Measurements from ENCODE around the gene HTT-AS.

The HTT-AS gene

DNA sequence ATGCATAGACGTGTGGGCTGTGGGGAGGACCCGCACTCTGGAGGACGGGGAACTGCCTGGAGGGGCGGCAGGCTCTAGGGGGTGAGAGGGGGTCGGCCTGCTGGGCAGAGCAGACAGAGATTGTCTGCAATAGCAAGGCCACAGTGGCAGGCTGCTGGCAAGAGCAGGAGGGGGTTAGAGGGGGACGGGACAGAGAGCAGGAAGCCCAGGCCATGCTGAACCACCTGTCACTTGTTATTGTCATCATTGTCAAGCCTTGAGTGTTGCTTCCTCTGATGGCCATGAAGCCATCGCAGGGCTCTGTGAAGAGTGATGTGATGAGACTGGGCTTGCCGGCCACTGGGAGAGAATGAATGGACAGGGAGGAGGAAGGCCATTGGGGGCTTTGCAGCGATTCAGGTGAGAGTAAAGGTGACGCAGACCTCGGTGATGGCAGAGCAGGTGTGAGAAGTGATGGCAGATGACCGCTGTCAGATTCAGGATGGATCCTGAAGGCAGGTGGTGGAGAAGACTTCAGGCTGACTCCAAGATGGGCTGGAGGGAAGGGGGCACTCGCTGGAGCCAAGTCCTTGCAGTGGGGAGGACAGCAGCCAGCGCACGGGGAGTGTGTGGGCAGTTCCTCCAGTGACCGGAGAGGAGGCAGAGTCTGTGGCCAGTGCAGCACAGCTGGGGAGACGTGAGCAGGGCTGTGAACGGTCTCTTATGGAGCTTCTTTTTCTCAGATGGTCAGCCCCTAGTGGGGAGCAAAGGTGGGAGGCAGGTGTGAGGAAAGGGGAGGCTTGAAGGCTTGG lies 43.6 kb downstream of the HTT-AS start:
- no peak for DNase-seq (ENCODE audit: low read depth in 2 of 2)

DNA sequence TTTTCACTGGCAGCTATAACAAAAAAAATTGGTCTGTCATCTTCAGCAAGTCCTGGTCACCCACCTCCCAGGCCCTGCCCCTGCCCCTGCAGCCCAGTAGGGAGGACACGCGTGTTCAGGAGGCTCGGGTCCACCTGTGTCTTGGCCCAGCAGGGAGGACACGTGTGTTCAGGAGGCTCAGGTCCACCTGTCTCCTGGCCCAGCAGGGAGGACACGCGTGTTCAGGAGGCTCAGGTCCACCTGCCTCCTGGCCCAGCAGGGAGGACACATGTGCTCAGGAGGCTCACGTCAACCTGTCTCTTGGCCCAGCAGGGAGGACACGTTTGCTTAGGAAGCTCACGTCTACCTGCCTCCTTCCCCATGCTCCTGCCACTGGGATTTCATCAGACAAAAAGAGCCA lies 44.9 kb downstream of the HTT-AS start:
- no peak for DNase-seq (ENCODE audit: low read depth in 2 of 2)

DNA sequence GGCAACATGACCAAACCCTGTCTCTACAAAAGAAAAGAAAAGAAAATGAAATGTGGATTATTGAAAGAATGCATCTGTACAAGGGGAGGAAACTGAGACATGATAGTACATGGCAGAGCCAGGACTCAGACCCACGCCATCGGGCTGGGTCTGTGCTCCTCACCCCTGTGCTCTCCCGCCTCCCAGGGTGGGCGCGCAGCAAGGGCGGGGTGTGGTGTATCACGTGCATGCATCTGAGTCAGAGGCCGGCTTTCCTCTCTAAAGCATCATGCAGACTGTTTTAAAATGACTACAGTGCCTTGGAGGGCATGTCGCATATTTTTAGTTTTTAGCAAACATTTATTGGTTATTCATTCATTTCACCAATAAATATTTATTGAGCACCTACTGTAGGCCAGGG lies 47.8 kb downstream of the HTT-AS start:
- no peak for DNase-seq (ENCODE audit: low read depth in 2 of 2)

DNA sequence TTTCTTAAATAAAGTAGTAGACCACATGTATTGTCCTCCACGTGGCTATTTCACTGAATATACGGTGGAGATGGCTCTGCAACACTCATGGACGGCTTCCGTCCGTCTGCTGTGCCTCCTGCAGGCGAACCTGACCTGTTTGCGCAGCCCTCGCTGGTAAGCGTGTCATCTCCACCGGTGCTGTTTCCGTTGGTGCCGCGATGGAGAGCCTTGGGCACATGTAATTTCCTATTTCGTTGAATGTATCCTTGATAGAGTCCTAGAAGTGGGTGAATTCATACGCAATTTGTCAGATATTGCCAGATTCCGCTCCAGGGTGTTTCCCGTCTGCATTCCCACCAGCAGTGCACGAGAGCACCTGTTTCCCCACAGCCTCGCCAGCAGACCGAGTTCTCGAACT lies 48.5 kb downstream of the HTT-AS start:
- no peak for DNase-seq (ENCODE audit: low read depth in 2 of 2)

DNA sequence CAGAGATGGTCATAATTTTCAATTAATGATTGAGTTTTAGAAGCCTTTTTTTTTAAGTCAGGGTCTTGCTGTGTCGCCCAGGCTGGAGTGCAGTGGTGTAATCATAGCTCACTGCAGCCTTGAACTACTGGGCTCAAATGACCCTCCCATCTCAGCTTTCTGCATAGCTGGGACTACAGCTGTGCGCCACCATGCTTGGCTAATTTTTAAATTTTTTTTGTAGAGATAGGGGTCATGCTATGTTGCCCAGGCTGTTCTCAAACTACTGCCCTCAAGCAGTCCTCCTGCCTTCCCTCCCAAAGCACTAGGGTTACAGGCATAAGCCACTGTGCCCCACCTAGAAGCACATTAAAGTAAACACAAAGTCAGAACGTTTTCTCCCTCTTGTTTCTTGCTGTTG lies 51.7 kb downstream of the HTT-AS start:
- DNase-seq (ENCODE audit: low read depth in 2 of 2) = no peak

DNA sequence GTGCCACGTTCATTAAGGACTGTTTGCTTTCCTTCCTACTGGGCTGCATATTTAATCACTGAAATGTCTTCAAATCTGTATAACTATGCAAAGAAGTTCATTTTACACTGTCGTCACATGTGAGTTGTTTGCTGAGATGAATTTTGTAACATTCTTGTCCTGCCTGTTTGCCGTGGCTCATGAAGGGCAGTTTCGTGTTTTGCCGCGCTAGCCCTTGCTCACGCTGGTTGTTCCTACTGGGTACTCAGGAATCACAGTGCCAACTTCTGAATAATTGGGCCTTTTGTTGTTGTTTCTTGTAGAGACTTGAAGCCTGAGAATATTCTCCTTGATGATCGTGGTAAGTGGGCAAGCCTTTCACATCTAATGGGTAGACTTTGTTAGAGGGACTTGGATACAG lies 52.2 kb downstream of the HTT-AS start:
- no peak for DNase-seq (ENCODE audit: low read depth in 2 of 2)

DNA sequence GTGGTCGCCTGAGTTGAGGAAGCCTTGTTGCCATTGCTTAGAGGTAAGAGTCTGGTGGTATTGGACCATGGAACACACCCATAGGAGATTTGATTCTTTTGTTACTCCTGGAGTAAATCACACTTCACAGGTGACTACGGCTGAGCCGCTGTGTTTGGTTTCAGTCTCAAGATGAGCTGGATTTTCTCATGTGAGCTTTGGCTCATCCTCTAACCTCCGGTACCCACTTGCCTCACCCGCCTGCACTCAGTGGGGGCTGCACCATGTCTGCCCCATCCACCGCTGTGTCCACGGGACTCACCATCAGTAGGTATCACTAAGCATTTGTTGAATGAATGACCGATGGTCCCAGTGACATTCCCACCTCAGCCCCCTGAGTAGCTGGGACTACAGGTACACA lies 52.7 kb downstream of the HTT-AS start:
- no peak for DNase-seq (ENCODE audit: low read depth in 2 of 2)

DNA sequence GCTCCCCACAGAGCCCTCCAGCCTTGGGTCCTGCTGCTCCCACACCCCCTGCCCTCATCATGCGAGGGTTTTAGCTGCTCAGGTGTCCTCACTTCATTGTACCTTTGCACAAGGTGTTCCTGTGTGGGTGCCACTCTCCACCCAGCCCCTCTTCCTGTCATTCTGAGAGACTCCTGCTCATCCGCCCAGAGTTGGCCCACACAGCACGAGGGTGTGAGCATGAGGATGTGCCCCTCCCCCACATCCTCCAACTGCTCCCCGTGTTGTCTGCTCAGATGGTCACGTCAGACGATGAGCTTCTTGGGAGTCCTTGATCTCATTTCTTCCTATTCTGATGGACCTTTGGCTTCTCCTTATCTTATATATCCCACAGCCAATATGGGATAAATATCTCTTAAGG lies 53.2 kb downstream of the HTT-AS start:
- DNase-seq (ENCODE audit: low read depth in 2 of 2) = no peak

DNA sequence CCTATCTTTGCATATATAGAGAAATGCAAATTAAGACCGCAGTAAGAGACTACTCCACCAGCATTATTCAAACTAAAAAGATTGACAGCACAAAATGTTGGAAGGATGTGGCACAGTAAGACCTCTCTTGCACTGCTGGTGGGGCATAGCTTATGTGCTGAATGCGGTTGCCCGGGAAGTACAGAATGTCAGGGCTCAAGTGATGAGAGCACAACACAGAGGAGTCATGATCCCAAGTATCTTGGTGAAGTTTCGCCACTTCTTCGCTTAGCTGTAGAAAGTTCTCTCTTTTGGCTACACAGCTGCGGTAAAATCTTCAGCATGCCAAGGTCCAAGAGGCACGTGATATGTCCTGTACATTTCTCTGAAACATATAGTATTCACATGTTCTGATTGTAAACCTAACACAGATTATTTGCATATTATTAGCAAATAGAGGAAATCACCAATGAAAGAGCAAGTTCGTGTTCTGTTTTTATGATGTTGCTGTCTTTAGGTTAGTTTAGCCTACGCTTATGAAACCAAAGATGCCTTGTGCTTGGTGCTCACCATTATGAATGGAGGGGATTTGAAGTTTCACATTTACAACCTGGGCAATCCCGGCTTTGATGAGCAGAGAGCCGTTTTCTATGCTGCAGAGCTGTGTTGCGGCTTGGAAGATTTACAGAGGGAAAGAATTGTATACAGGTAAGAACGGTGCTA lies 55.0 kb downstream of the HTT-AS start:
- DNase-seq (ENCODE audit: low read depth in 2 of 2) = no peak

DNA sequence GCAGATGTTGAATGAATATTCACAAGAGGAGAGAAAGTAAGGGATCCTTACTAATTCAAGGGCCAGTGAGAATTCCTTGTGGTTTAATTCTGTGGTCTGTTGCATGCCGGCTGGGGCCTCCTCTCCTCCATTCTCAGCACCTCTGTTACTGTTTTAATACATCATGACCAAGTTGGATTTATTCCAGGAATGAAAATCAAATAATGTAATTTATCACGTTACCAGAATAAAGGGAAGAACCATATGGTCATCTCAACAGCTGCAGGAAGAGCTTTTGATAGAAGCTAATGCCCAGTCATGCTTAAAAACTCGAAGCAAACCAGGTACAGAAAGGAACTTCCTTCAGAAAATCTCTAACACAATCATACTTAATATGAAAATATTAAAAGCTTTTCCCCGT lies 56.8 kb downstream of the HTT-AS start:
- no peak for DNase-seq (ENCODE audit: low read depth in 2 of 2)

DNA sequence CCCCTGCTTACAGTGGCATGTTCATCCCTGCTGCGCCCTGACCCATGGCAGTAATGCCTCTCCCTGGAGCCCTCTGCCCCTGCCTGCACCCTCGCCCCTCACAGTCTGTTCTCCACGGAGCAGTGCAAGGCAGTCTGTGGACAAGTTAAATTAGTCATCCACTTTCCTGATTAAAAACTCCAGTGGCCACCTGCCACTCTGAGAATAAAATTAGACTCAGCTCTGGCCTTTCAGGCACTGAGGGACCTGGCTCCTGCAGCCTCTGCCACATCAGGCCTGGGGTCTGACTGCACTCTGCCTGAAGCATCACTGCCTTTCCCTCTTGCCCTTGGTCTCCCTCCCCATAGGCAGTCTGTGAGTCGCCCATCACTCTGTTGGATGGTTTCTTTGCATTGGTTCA lies 57.4 kb downstream of the HTT-AS start:
- no peak for DNase-seq (ENCODE audit: low read depth in 2 of 2)

DNA sequence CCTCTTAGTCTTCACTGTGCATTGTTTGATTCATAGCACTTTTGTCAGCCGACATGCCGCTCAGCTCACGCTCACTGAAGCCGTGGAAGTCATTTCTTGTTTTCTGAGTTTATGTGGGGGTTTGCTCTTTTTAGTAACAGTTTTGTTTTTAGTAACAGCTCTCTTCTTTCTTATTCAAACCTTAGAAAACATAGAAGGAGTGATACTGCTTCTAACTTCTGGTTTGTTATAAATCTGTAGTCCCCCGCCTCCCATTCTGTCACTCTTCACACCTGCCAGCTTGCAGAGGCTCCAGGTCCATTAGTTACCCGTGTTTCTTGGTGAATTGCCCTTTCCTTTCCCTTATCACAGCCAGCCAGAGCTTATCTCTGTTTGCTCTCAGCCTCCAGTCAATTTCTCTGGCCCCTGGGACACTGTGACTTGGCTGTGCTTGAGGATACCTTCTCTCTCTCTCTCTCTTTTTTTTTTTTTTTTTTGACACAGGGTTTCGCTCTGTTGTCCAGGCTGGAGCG lies 60.4 kb downstream of the HTT-AS start:
- DNase-seq (ENCODE audit: low read depth in 2 of 2) = no peak
